HG02571 (cell line): ENCODE results near the gene HGF.

Experiments
- ATAC-seq: cut with Tn5 transposase; IDR thresholded peaks from one replicate; pipeline ENCODE4 v1.9.1; 2021; ENCODE audit warnings: mild to moderate bottlenecking, moderate library complexity; ENCODE audit not compliant: unreplicated experiment

Gene HGF

GRCh38 chr7:81687062-81687461, 82.8 kb downstream of the HGF start:
- no peak for ATAC-seq

- no peak for ATAC-seq
Measured at GRCh38 chr7:81685270-81685868, 84.5 kb downstream of the HGF start.

DNA sequence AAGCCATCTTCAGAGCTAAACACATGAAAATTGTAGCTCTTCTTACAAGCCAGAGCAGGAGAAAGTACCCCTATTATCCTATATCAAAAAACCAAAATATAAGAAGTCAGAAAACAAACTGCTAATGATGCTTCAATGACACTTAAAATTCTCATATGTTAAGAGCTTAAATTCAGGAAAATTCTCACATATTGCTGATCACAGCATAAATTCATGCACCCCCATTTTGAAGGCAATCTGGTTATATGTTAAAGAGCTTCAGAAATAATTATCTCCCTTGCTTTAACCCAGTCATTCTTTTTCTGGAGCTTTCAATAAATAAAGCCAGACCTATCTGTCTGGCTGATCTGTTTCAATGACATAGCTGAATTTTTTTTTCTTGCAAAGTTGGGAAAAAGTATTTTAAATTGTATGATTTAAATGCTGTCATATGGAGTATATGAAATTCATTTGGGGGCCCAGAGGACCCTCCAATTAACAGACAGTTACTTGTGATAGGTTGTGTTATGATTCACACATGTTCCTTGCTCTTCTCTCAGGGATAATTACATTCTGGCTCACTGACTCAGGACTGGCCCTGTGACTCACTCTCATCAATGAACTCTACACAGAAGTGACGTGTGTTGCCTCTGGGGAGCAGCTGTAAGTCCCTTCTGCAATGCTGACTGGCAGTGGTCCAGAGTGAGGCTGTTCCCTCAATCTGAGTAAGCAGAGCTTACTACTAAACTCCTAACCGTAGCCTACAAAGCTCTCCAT, 85.2 kb downstream of the HGF start:
- peak; percentile 85 for ATAC-seq

DNA sequence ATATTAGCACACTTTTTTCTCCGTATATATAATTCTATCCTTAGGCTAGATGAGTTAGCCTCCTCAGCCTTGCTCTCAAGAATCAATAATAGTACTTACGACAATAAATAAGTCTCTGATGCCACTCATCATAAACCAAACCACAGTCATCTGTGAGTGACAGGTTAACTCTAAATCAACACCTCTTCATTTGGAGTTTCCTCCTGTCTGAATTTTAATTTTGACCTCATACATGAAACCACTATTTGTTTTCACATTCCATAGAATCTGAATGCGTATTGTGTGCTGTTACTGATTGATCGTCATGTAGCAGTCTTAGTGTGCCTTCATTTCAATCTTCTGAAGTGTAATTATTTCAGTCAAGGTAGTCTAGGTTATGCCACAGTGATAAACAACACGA, 85.8 kb downstream of the HGF start:
- ATAC-seq, result no peak

DNA sequence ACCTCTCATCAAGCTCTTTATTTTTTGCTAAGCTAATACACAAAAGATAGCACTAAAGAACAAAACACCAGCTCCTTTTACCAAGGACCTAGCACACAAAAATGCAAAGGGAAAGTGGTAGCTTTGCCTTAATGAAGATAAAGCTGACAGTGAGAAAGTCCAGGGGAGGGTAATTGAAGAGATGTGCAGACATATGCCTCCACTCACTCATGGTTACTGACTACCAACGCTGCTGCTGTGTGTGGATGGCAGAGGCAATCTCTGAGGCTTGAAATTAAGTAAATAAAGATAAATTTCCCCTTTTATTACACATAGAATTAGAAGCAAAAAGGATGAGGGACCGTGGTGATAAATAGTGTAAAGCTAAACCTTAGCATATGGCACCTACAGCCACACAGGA, 87.0 kb downstream of the HGF start:
- ATAC-seq, result no peak

GRCh38 chr7:81680120-81680519, 89.7 kb downstream of the HGF start:
- ATAC-seq, result no peak

DNA sequence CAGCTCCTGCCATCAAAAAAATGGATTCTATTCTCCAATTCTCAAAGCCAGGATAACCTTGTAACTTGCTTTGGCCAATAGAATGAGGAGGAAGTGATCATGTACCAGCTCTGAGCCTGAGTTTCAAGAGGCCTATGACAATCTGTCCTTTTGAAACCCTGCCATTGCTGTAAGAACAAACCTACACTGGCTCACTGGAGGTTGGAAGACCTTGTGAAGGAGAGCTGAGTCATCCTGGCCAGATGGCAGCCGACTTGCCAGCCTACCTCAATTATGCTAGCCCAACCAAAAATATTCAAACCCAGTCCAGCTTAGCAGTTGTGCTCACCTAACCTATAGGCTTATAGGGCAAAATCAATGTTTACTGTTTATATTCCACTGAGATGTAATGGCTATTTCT, 93.0 kb downstream of the HGF start:
- ATAC-seq, result no peak

DNA sequence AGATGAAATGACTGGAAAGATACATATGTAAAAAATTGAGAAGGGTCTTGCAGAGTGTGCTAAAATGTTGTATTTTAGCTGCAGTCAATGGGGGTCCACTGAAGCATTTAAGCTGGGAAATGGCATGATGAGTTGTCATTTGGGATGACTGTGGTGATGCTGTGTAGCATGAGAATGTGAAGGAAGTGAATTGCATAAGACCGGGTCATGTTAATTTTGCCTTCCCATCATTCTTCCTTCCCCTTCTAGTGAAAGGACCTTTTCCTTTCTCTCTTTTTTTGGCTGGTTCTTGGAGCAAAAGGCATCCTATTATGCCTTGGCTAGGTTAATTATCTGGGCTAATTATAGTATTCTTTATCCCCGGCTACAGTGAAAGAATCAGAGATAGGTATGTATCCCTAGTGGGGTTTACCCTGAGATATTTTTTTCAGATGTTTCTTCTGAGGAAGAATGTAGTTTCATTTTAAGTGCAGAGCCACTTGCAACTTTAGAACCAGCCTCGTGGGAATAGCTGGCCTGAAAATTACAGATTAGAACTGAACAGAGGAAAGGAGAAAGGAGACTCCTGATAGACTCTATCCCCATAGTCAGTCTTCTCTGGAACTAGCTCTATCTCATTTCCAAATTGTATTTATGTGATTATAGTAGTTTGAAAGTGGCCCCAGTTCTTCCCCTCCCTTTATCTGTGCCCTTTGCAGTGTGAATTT, 93.6 kb downstream of the HGF start:
- ATAC-seq, result no peak

DNA sequence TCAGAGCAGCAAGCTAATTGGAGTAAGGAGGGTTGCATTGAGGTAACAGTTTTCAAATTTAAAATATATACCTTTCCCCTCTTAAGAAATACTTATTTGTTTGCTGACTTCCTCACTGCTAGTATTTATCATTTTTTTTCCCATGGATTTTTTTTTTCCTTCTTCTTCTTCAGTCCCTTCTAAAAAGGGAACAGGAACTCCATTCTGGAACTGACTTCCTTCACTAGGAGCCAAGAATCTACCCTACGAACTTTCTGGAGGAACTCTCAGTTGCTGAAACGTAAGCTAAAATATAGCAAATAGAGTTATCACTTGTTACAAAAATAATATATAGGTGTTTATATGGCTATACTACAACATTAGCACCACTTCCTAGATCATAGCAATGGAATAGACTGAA, 95.4 kb downstream of the HGF start:
- no peak for ATAC-seq

- no peak for ATAC-seq
Measured at GRCh38 chr7:81672872-81673271, 97.0 kb downstream of the HGF start.

DNA sequence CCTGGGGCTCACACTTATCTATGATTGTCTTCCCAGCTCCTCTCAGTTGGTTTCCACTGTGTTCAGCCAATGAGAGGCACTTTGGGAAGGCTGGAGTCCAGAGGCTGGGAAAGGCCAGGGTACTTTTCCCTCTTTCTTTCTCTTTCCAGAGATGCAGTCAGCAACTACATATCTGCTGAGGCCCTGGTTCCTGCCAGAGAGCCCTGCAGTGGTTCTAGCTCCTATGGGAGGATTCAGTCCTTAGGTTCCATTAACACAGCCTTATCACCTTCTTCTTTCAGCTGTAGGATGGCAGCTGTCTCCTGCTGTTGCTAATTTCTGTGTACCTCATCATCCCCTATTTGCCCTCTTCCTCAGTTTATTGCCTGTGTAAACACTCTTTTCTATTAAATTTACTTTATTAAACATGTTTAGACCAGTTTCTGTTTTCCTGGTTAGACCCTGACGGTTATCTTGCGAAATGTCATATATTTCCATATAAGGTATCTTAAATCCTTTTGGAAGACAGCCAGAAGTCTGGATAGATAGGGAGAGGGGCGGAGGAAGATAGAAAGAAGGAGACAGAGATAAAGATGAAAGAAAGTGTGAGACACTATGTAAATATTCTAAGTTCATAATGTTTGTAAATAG, 100.3 kb downstream of the HGF start:
- no peak for ATAC-seq

GRCh38 chr7:81666209-81666608, 103.6 kb downstream of the HGF start:
- no peak for ATAC-seq

DNA sequence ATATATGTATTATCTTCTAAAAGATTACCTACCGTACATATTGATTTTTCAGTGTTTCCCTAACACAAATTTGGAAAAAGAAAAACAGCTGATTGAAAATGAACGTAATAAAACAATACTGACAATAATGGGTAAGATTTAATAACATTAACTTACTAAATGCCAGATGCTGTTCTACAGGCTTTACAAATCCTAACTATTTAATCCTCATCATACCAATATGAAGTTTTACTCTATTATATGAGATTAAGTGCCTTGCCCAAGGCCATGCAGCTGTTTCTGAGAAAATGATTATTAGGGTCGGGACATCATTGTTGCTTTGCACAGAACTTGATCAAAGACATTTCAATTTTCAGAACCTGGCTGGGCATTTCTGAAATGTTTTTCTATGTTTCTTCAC, 104.6 kb downstream of the HGF start:
- ATAC-seq, result no peak

DNA sequence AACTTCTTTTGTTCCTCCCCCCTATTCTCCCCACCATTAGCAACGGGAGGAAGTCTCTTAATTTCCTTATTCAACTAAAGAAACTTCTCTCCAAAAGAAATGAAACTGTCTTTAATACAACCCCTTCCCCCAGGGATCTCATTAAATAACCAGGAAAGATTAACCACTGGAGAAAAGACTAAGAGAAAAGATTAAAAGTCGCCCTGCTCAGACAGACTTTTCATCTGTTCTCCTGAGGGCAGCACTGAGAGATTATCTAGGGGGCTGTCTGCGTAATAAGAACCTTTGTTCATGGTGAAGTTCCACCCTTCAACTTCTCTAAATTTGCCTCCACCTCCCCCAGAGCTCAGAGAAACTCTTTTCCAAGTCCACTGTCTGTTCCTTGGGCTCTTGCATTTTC, 105.5 kb downstream of the HGF start:
- ATAC-seq, result no peak

DNA sequence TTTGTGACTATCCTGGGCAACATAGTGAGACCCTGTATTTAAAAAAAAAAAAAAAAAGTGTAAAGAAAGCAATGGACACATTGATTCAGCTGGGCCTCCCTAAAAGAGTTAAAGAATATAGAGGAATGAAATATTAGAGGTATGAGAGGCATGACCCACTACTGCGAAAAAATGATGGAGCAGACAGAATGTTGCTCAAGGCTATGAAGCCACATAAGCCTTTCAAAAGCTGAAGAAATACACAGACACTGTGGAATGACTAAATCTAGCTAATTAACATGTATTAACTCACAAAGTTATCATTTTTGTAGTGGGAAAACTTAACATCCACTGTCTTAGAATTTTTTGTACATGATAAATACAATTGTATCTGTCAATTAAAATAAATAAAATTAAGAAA, 107.3 kb downstream of the HGF start:
- ATAC-seq, result no peak

DNA sequence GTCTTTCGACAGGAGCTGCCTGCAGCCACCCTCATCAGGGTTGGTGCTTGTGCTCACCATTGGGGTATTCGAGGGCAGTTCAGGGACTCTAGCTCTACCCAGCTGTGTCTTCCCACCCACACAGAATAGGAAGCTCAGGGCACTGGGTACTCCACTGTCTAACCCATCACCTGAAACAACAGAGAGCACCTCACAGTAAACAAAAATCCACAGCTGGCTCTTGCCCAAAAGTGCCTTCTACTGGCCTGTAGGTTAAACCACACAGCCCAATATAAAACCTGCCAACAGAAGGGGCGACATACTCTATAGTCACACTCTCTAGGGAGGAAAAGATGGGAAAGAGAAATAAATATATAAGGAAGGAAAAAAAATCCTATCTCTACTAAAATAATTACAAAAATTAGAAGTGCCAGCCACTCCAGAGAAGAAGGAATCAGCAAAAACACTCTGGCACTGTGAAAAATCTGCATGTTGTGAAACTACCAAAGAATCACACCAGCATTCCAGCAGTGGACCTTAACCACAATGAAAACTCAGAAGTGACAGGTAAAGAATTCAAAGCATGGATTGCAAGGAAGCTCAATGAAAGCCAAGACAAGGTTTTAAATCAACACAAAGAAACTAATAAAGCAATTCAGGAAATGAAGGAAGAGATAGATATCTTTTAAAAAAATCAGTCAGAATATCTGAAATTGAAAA, 110.0 kb downstream of the HGF start:
- ATAC-seq, result no peak

DNA sequence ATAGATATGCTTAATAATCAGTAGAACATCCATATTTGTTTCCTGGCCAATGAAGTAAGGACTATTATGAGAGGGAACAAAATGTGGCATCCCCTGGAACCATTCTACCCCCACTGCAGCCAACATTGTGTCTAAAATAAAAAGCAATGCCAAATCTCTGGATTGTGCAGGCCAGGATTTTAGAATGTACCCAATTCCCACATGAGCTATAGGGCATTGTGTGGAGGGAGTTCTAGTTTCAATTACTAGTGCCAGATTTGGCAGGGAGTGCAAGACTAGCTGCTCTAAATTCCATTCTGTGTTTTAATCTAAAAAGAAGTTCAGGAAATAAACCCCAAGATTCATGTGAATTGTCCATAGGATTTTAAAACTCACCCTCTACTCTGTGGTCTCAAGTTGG, 112.3 kb downstream of the HGF start:
- ATAC-seq, result no peak

DNA sequence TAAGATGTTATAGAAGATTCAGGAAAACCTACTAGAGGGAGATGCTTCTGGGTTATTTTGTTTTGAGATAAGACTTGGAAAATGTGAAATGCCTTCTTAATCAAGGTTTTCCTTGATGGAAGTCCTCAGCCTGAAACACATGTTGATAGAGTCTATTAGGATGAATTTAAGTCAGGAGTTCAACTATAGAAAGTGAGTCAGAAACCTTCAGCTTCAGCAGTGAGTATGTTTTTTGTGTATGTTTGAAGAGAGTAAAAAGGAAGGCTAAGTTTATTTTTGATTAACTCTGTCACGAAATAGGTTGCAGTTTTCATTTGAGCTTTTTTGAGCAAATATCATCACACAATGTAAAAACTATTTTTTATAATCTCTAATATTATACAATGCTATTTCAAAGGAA, 114.6 kb downstream of the HGF start:
- ATAC-seq, result no peak

DNA sequence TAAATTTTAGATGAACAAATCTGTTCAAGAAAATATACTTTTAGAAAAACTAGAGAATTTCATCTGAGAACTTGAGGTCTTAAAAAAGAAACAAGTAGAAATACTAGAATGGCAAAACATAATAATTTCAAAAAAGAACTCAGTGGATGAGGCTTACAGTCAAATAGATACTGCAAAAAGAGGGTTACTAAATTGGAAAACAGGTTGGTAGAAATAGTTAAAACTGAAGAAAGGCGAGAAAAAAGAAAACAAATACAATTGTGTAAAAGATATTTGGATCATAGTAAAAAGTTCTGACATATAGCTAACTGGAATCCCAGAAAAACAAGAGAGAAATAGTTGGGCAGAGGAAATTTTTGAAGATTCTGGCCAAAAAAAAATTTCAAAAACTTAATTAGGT, 117.6 kb downstream of the HGF start:
- ATAC-seq, result no peak
